ENCODE data around the gene PPP4R4.
"Not testable (repeated sequence)": the region's sequence is repeated elsewhere in the genome, so short reads cannot be mapped to it uniquely, and the experiment has no call there.

The PPP4R4 gene

GRCh38 chr14:94269156-94269555 lies 95.0 kb downstream of the PPP4R4 start:
- DNase-seq (ENCODE audit: low read depth): no peak

GRCh38 chr14:94276898-94277561 lies 102.9 kb downstream of the PPP4R4 start:
- DNase-seq (ENCODE audit: low read depth): not testable (repeated sequence)

GRCh38 chr14:94278731-94279130 lies 104.6 kb downstream of the PPP4R4 start:
- no peak for DNase-seq (ENCODE audit: low read depth)

- no peak for DNase-seq (ENCODE audit: low read depth)
These were observed 109.0 kb downstream of the PPP4R4 start for GRCh38 chr14:94282991-94283723.

GRCh38 chr14:94284221-94284620 lies 110.1 kb downstream of the PPP4R4 start:
- no peak for DNase-seq (ENCODE audit: low read depth)

DNA sequence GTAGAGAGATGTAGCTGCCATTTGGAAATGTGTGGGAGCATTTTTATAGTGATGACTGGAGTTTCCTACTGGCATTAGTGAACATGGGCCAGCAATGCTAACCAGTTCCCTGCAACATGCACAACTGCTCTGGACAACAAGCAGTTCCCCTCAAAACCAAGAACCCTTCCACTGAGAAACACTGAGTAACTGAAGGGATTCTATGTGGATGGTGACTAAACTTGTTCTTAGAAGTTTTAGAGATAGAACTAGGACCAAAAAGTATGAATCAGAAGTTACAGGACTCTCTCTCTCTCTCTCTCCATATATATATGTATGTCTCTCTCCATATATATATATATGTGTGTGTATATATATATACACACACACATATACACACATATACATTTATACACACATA lies 111.0 kb downstream of the PPP4R4 start:
- DNase-seq (ENCODE audit: low read depth): no peak

- DNase-seq (ENCODE audit: low read depth): no peak
These were observed 114.7 kb downstream of the PPP4R4 start for GRCh38 chr14:94288610-94289465.

DNA sequence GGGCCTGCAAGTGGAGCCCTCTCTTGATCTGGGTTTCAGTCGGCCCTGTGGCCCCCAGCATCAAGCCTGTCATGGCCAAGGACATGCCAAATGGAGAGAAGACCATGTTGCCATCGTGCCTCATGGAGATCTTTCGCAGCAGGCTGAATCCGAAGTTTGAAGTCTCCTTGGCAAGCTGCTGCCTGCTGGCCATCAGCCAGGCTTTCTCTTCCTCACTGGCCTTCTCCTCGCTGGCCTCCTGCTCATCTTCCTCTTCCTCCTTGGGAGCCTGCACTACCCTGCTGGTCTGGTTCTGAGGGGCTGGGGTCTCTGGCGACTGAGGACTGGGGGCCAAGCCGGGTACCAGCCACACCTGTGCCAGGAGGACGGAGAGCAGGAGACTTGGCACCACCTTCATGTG lies 116.1 kb downstream of the PPP4R4 start:
- DNase-seq (ENCODE audit: low read depth): no peak

DNA sequence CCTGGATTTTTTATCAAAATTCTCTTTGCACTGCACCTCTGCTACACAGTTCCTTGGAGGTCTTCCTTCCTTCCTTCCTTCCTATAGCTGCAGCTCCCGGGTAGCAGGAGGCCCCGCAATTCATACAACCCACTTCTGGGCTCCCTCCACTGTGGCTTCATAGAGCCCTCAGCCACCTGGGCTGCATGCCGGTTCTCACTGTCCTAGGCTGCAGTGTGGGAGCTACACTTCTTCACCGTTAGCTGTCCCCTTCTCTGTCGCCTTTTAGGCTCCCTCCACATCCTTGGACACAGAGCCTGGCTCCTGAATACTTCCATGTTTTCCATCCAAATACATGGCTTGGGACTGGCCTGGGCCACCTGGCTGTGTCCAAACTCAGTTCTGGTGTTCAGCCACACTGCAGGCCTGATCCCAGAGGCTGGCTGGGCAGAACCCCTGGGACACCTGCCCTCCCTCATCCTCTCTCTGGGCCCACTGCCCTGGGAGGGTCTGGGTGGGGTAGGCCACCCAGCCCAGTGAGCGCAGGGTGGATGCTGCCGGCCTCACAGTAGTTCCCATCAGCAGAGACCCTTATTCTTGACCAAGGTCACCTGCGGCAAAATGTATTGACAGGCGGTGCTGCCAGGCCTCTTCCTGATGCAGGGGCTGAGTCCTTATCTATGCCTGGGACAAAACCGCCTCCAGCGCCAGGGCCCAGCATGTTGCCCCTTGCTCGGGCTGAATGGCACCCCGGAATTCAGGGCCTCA lies 117.2 kb downstream of the PPP4R4 start:
- DNase-seq (ENCODE audit: low read depth): no peak

GRCh38 chr14:94291906-94292525 lies 117.9 kb downstream of the PPP4R4 start:
- DNase-seq (ENCODE audit: low read depth): no peak

GRCh38 chr14:94292526-94292871 lies 118.4 kb downstream of the PPP4R4 start:
- no peak for DNase-seq (ENCODE audit: low read depth)

- no peak for DNase-seq (ENCODE audit: low read depth)
These were observed 118.9 kb downstream of the PPP4R4 start, which contains the start of gene SERPINA10 for GRCh38 chr14:94292872-94293577. TSS of gene SERPINA10 (minus strand) at chr14:94293268. CDS start at chr14:94290593, 2,675 bp downstream.

- DNase-seq (ENCODE audit: low read depth): no peak
These were observed 119.4 kb downstream of the PPP4R4 start for GRCh38 chr14:94293578-94293924.

DNA sequence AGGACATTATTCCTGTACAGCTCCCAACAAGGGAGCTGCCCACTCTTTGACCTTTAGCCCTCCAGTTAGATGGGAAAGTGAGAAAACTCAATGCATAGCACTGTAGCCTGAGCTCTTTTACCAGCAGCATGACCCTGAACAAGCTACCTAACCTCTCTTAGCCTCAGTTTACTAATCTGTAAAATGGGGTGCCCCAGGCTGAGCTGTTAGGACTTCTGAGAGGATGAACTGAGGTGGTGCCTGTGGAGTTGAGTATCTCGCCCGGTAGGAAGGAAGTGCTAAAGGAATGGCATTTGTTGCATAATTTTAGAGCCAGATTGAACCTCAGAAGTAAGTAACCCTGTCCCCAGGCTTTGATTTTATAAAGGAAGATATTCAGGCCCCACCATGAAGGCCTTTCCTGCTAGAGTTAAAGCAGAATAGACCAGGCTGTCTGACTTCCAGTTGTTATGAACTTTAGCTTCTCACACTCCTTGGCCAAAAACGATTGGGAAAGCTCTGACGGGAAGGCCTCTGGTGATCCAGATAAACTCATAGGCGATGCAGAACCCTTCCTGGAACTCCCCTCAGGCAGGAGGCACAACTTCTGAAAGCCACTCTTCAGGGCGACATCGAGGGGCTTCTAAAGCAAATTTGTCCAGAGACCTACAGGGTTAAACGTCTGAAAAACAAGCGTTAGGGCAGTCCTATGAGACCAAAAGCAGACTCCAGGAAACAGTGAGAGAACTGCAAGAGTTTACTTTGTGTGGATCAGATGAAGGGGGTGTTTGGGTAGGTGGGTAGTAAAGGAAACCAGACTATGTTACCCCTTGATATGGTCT lies 121.4 kb downstream of the PPP4R4 start:
- no peak for DNase-seq (ENCODE audit: low read depth)

GRCh38 chr14:94296181-94296545 lies 122.0 kb downstream of the PPP4R4 start:
- DNase-seq (ENCODE audit: low read depth): not testable (repeated sequence)

- no peak for DNase-seq (ENCODE audit: low read depth)
These were observed 124.0 kb downstream of the PPP4R4 start for GRCh38 chr14:94298130-94298529.

- no peak for DNase-seq (ENCODE audit: low read depth)
These were observed 129.0 kb downstream of the PPP4R4 start for GRCh38 chr14:94303111-94303510.

- no peak for DNase-seq (ENCODE audit: low read depth)
These were observed 130.1 kb downstream of the PPP4R4 start for GRCh38 chr14:94304243-94304642.

DNA sequence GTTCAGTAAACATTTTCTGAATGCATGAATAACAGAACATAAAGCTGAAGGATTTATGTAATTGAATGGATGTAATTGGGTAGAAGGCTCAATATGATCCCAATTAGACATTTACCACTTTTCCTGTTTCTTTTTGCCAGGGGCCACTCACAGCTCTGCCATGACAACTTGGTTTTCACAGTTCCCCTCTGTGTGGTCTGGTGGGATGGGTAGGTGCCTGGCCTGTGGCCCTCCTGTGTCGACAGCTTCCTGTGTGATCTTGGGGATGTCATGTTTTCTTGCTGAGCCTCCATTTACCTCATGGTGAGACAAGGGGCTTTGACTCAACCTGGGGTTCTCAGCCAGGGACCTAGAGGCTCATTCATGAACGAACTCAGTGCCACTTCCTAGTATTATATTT lies 131.5 kb downstream of the PPP4R4 start:
- no peak for DNase-seq (ENCODE audit: low read depth)
